HepG2 (cell line): ENCODE data around the gene FGA. TPM values are rescaled to one million over a fixed set of nuclear protein-coding genes. Genes with fewer than 3 reads are reported as not detected.

Experiments used
- NCOA2 ChIP-seq: sonication (generic); formaldehyde crosslinking; IDR thresholded peaks from 2 replicates; pipeline ENCODE4 v1.8.0; 2022; ENCODE audit warnings: inconsistent platforms
- ZBTB3 ChIP-seq: sonication (generic); formaldehyde crosslinking; IDR thresholded peaks from 2 replicates; pipeline ENCODE4 v1.4.0; 2020; ENCODE audit warnings: low read depth, mild to moderate bottlenecking, moderate library complexity, missing genetic modification reagents, borderline replicate concordance
- polyA plus RNA-seq, 8 experiments: library from polyadenylated mRNA; depleted of rRNA in 3 of 8; stranded (reverse) in 7 of 8; unstranded in 1 of 8; fragments of >200 nt; fragmentation: Illumina TruSeq in 4 of 8; extraction: Trizol in 4 of 8; gene quantifications; 2 replicates each; pipeline versions ENCODE4 v1.2.1 to v1.2.3, GENCODE V29; 2011 to 2016; ENCODE audit warnings: low read depth in 4 of 8, missing spikeins in 1 of 8, mixed read lengths in 1 of 8; ENCODE audit not compliant: insufficient read depth in 1 of 8
- total RNA-seq, 5 experiments: library from RNA; depleted of rRNA; stranded (reverse); fragments of >200 nt; fragmentation: Illumina TruSeq; extraction: Trizol; gene quantifications; 2 replicates each; pipeline ENCODE4 v1.2.3, GENCODE V29; 2016; ENCODE audit warnings: low read depth in 1 of 5
- TF ChIP-seq, protein P1 (sequence below), 2 experiments: fragments of 450-650 bp in 1 of 2; sonication (generic) in 1 of 2; formaldehyde crosslinking in 1 of 2; IDR thresholded peaks; 2 replicates each; pipeline versions ENCODE4 v1.6.1 to v1.8.0; 2016 to 2022; ENCODE audit warnings: antibody characterized with exemption in 1 of 2, mild to moderate bottlenecking in 1 of 2, missing genetic modification reagents in 1 of 2
- TF ChIP-seq, protein P2 (sequence below): sonication (generic); formaldehyde crosslinking; IDR thresholded peaks from 2 replicates; pipeline ENCODE4 v1.5.1; 2020; ENCODE audit warnings: missing genetic modification reagents, mild to moderate bottlenecking, borderline replicate concordance
- TF ChIP-seq, protein P3 (sequence below), 2 experiments: fragments of 450-650 bp in 1 of 2; sonication (generic) in 1 of 2; formaldehyde crosslinking; IDR thresholded peaks; 2 replicates each; pipeline versions ENCODE4 v1.5.0 to v1.8.0; 2020 to 2022; ENCODE audit warnings: mild to moderate bottlenecking in 1 of 2, missing genetic modification reagents in 1 of 2
- TF ChIP-seq, protein P4 (sequence below): sonication (generic); formaldehyde crosslinking; IDR thresholded peaks from 2 replicates; pipeline ENCODE4 v1.9.0; 2021; ENCODE audit warnings: mild to moderate bottlenecking, missing genetic modification reagents

FGA gene
- total and polyA plus RNA-seq, 2 of the 13 experiments (the other 11 are each of a cell fraction or from before 2014, with no cell fraction given): 640 to 1,523 TPM

DNA sequence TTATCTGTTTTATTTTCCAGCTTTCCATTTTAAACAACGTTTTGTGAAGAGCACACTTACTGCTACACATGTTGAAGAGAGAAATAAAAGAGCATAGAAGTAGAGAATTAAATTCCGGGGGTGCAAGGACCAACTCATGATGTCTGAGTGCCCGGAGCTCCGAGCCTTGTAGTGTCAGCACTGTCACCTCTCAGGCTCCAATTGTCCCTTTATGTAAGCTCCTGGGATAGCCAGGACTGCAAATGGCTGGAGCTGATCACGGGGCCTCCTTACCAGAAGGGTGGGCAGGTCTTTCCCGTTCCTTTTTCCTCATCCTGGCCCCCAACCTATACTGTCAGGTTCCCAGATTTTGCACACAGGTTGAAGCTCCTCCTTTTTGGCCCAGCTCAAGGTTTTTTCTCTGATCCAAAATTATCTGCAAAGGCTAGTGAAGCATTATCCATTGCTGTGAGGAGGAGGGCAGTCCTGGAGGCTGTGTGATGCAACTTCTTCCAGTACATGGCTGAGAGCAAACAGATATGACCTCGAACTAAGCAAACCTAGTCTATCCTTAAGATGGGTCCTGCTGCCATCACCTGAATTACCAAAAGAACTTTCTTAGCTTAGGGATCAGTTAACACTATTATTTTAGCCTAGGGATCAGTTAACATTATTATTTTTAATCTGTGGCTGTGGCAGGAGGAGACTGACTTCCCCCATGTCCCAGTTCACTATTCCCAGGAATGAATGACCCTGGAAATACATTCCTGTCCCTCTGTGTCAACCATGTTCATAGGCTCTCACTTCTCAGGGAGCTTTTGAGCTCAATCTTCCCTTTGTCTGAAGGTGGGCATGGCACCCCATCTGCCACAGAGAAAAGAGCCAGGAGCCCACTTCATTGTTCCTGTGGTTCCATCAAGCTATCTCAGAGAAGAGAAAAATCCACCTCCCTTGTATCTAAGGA is 22.2 kb upstream of the FGA start, which contains the start of gene FGG (continued):
- TF ChIP-seq, protein P1, sequence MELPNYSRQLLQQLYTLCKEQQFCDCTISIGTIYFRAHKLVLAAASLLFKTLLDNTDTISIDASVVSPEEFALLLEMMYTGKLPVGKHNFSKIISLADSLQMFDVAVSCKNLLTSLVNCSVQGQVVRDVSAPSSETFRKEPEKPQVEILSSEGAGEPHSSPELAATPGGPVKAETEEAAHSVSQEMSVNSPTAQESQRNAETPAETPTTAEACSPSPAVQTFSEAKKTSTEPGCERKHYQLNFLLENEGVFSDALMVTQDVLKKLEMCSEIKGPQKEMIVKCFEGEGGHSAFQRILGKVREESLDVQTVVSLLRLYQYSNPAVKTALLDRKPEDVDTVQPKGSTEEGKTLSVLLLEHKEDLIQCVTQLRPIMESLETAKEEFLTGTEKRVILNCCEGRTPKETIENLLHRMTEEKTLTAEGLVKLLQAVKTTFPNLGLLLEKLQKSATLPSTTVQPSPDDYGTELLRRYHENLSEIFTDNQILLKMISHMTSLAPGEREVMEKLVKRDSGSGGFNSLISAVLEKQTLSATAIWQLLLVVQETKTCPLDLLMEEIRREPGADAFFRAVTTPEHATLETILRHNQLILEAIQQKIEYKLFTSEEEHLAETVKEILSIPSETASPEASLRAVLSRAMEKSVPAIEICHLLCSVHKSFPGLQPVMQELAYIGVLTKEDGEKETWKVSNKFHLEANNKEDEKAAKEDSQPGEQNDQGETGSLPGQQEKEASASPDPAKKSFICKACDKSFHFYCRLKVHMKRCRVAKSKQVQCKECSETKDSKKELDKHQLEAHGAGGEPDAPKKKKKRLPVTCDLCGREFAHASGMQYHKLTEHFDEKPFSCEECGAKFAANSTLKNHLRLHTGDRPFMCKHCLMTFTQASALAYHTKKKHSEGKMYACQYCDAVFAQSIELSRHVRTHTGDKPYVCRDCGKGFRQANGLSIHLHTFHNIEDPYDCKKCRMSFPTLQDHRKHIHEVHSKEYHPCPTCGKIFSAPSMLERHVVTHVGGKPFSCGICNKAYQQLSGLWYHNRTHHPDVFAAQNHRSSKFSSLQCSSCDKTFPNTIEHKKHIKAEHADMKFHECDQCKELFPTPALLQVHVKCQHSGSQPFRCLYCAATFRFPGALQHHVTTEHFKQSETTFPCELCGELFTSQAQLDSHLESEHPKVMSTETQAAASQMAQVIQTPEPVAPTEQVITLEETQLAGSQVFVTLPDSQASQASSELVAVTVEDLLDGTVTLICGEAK (IDR thresholded peaks at IDR 0.05): no peak
- TF ChIP-seq, protein P1 (CRISPR knock-in tag; IDR thresholded peaks at IDR 0.05): 0 out of 2 replicates have a peak, but pooled peaks have one; percentile 53
- TF ChIP-seq, protein P2, sequence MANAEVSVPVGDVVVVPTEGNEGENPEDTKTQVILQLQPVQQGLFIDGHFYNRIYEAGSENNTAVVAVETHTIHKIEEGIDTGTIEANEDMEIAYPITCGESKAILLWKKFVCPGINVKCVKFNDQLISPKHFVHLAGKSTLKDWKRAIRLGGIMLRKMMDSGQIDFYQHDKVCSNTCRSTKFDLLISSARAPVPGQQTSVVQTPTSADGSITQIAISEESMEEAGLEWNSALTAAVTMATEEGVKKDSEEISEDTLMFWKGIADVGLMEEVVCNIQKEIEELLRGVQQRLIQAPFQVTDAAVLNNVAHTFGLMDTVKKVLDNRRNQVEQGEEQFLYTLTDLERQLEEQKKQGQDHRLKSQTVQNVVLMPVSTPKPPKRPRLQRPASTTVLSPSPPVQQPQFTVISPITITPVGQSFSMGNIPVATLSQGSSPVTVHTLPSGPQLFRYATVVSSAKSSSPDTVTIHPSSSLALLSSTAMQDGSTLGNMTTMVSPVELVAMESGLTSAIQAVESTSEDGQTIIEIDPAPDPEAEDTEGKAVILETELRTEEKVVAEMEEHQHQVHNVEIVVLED (CRISPR knock-in tag): peak; percentile 25; the same call in 1 of the 2 replicates
- peak; percentile 95 for TF ChIP-seq NCOA2 (CRISPR knock-in tag)
- TF ChIP-seq, protein P3, sequence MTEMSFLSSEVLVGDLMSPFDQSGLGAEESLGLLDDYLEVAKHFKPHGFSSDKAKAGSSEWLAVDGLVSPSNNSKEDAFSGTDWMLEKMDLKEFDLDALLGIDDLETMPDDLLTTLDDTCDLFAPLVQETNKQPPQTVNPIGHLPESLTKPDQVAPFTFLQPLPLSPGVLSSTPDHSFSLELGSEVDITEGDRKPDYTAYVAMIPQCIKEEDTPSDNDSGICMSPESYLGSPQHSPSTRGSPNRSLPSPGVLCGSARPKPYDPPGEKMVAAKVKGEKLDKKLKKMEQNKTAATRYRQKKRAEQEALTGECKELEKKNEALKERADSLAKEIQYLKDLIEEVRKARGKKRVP (CRISPR knock-in tag; IDR thresholded peaks at IDR 0.05): peak in 1 of 2 experiments; percentile 95; a peak in 2 of 4 replicates
- TF ChIP-seq, protein P4, sequence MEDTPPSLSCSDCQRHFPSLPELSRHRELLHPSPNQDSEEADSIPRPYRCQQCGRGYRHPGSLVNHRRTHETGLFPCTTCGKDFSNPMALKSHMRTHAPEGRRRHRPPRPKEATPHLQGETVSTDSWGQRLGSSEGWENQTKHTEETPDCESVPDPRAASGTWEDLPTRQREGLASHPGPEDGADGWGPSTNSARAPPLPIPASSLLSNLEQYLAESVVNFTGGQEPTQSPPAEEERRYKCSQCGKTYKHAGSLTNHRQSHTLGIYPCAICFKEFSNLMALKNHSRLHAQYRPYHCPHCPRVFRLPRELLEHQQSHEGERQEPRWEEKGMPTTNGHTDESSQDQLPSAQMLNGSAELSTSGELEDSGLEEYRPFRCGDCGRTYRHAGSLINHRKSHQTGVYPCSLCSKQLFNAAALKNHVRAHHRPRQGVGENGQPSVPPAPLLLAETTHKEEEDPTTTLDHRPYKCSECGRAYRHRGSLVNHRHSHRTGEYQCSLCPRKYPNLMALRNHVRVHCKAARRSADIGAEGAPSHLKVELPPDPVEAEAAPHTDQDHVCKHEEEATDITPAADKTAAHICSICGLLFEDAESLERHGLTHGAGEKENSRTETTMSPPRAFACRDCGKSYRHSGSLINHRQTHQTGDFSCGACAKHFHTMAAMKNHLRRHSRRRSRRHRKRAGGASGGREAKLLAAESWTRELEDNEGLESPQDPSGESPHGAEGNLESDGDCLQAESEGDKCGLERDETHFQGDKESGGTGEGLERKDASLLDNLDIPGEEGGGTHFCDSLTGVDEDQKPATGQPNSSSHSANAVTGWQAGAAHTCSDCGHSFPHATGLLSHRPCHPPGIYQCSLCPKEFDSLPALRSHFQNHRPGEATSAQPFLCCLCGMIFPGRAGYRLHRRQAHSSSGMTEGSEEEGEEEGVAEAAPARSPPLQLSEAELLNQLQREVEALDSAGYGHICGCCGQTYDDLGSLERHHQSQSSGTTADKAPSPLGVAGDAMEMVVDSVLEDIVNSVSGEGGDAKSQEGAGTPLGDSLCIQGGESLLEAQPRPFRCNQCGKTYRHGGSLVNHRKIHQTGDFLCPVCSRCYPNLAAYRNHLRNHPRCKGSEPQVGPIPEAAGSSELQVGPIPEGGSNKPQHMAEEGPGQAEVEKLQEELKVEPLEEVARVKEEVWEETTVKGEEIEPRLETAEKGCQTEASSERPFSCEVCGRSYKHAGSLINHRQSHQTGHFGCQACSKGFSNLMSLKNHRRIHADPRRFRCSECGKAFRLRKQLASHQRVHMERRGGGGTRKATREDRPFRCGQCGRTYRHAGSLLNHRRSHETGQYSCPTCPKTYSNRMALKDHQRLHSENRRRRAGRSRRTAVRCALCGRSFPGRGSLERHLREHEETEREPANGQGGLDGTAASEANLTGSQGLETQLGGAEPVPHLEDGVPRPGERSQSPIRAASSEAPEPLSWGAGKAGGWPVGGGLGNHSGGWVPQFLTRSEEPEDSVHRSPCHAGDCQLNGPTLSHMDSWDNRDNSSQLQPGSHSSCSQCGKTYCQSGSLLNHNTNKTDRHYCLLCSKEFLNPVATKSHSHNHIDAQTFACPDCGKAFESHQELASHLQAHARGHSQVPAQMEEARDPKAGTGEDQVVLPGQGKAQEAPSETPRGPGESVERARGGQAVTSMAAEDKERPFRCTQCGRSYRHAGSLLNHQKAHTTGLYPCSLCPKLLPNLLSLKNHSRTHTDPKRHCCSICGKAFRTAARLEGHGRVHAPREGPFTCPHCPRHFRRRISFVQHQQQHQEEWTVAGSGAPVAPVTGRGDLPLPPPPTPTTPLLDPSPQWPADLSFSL (CRISPR knock-in tag): no peak
- TF ChIP-seq ZBTB3: 0 out of 2 replicates have a peak, but pooled peaks have one; percentile 41
